ENCODE data around the gene PTX4.
A peak's percentile ranks its signal among the peaks of the same experiment; 100 is the strongest.

The PTX4 gene

GRCh38 chr16:1488619-1489018, at the start of gene PTX4:
TSS of gene PTX4 (minus strand) at chr16:1488944. CDS start at chr16:1488909, 35 bp downstream.
- ATAC-seq = no peak

GRCh38 chr16:1537763-1538289, 49.1 kb upstream of the PTX4 start:
- ATAC-seq = no peak

GRCh38 chr16:1537138-1537577, 48.4 kb upstream of the PTX4 start:
- ATAC-seq = no peak

- no peak for ATAC-seq
These were observed 47.9 kb upstream of the PTX4 start for GRCh38 chr16:1536601-1537000.

GRCh38 chr16:1535391-1536291, 46.9 kb upstream of the PTX4 start:
- peak; percentile 27 to 36 for ATAC-seq

GRCh38 chr16:1534021-1535020, 45.6 kb upstream of the PTX4 start:
- peak; percentile 26 to 39 for ATAC-seq

- ATAC-seq = peak; percentile 22 to 23
These were observed 44.8 kb upstream of the PTX4 start, which contains the start of gene TMEM204 for GRCh38 chr16:1533443-1533951. TSS of gene TMEM204 (plus strand) at chr16:1533666. CDS start at chr16:1534276, 610 bp downstream.

- ATAC-seq = no peak
These were observed 44.0 kb upstream of the PTX4 start for GRCh38 chr16:1532771-1533170.

- ATAC-seq = no peak
These were observed 43.5 kb upstream of the PTX4 start for GRCh38 chr16:1532081-1532760.

- no peak for ATAC-seq
These were observed 42.8 kb upstream of the PTX4 start for GRCh38 chr16:1531638-1531910.

GRCh38 chr16:1530883-1531637, 42.3 kb upstream of the PTX4 start:
- ATAC-seq = no peak

GRCh38 chr16:1530349-1530882, 41.7 kb upstream of the PTX4 start:
- no peak for ATAC-seq

- ATAC-seq = no peak
These were observed 40.3 kb upstream of the PTX4 start for GRCh38 chr16:1528921-1529537.

- ATAC-seq = no peak
These were observed 39.4 kb upstream of the PTX4 start for GRCh38 chr16:1527836-1528811.

GRCh38 chr16:1526608-1527555, 38.1 kb upstream of the PTX4 start:
- ATAC-seq = peak in 1 of 2 donors; percentile 35

- ATAC-seq = peak in 1 of 2 donors; percentile 36
These were observed 37.3 kb upstream of the PTX4 start for GRCh38 chr16:1525871-1526607.

- ATAC-seq = no peak
These were observed 35.6 kb upstream of the PTX4 start for GRCh38 chr16:1524366-1524765.

Data from activated CD4-positive, CD25-positive, alpha-beta regulatory T cell treated with anti-CD3 and anti-CD28 coated beads, Interleukin-2, amount 50 U/mL, for 24 hours (primary cell).